ENCODE results near the gene TNFAIP8L1.

The TNFAIP8L1 gene

GRCh38 chr19:4606921-4607678 lies 32.2 kb upstream of the TNFAIP8L1 start:
- no peak for DNase-seq (ENCODE audit: low read depth)
- H3K4me3 ChIP-seq (ENCODE audit: low read depth, low read length): no peak overlapping the region

DNA sequence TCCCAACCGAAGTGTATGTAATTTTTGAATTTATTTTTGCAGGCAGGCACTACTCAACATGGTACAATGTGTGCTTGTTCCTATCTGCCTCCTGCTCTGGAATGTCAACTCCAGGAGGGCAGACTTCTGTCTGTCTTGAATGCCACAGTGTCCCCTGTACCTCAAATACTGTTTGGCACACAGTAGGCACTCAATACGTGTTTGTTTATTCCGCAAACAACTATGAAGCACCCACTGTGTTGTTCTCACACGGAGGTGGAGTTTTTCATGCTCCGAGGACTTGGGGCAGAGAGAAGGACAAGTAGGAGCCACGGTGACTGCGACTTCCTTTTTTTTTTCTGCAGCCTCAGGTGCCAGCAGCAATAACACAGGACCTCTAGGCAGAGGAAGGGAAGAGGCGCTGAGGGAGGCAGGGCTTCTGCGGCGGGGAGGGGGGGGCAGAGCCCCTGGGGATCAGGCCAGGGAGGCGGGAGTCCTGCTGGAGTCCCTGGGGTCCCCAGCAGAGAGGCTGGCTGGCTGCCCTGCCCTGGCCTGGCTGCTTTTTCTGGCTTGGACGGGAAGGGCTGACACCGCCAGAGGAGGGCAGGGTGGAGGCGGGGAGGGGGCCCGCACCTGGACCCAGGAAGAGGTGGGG lies 29.3 kb upstream of the TNFAIP8L1 start:
- no peak overlapping the region for H3K4me3 ChIP-seq (ENCODE audit: low read depth, low read length)
- DNase-seq (ENCODE audit: low read depth): no peak

DNA sequence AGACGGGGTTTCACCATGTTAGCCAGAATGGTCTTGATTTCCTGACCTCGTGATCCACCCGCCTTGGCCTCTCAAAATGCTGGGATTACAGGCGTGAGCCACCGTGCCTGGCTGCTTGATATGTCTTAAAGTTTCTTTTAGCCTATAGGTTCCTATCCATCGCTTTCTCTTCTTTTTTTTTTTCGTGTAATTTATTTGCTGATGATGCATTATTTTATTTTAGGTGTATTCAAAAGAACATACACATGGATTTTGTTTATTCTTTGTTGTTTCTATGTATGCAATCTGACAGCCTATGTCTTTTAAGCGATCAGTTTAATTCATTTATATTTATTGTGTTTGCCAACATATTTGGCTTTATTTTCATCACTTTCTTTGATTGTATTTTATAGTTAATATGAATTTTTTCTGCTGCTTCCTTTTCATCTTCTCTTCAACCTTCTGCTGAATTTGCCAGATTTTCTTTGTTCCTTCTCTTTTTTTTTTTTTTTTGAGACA lies 26.0 kb upstream of the TNFAIP8L1 start:
- no peak for DNase-seq (ENCODE audit: low read depth)

GRCh38 chr19:4618019-4618418 lies 21.3 kb upstream of the TNFAIP8L1 start:
- H3K4me3 ChIP-seq (ENCODE audit: low read depth, low read length): no peak overlapping the region
- no peak for DNase-seq (ENCODE audit: low read depth)

More for the DNA sequence above, 26.0 kb upstream of the TNFAIP8L1 start:
- H3K4me3 ChIP-seq (ENCODE audit: low read depth, low read length): no peak overlapping the region

DNA sequence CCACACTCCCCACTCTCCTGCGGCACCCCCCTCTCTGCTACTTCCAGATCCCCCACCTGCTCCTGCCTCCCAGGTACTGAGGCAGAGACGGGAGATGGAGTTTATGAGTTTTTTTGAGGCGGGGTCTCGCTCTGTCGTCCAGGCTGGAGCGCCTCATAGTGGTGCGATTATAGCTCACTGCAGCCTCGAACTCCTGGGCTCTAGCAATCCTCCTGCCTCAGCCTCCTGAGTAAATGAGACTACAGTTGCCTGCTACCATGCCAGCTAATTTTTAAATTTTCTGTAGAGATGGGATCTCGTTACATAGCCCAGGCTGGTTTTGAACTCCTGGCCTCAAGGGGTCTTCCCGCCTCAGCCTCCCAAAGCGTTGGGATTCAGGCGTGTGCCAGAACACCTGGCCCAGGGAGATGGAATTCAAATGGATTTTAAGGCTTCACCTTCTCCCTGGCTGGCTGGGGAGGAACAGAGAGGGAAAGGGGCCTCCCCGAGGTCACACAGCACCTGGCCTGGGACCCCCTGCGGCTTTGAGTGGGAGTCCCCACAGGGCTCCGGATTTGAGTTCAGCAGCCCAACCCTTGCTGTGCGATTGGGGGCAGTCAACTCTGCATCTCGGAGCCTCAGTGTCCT lies 19.5 kb upstream of the TNFAIP8L1 start:
- no peak overlapping the region for H3K4me3 ChIP-seq (ENCODE audit: low read depth, low read length)
- no peak for DNase-seq (ENCODE audit: low read depth)

GRCh38 chr19:4620675-4621074 lies 18.6 kb upstream of the TNFAIP8L1 start:
- DNase-seq (ENCODE audit: low read depth): no peak
- no peak overlapping the region for H3K4me3 ChIP-seq (ENCODE audit: low read depth, low read length)

GRCh38 chr19:4622695-4623421 lies 16.5 kb upstream of the TNFAIP8L1 start:
- H3K4me3 ChIP-seq (ENCODE audit: low read depth, low read length): no peak overlapping the region

GRCh38 chr19:4624301-4624700 lies 15.0 kb upstream of the TNFAIP8L1 start:
- no peak overlapping the region for H3K4me3 ChIP-seq (ENCODE audit: low read depth, low read length)
- no peak for DNase-seq (ENCODE audit: low read depth)

More at GRCh38 chr19:4622695-4623421, 16.5 kb upstream of the TNFAIP8L1 start:
- no peak for DNase-seq (ENCODE audit: low read depth)

GRCh38 chr19:4624733-4625362 lies 14.5 kb upstream of the TNFAIP8L1 start:
- no peak overlapping the region for H3K4me3 ChIP-seq (ENCODE audit: low read depth, low read length)
- no peak for DNase-seq (ENCODE audit: low read depth)

GRCh38 chr19:4633140-4633967 lies 6.0 kb upstream of the TNFAIP8L1 start:
- DNase-seq (ENCODE audit: low read depth): peak; percentile 68
- H3K4me3 ChIP-seq (ENCODE audit: low read depth, low read length): no peak overlapping the region

DNA sequence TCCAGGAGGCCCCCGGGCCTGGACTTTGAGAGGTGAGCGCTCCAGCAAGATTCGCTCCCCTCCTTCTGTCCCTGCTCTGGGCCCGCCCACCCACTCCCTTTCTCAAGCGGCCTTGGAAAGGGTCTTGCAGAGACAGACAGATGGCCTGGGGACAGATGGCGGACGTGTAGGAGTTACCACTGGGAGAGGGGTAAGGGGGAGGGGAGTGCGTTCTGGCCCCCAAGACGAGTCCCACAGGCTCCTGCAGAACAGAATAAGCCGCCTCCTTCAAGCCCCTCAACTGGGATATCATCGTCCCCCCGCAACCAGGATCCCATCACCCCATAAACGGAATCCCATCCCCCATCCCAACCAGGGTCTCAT lies 3.6 kb upstream of the TNFAIP8L1 start:
- peak overlapping the region; percentile 45 for H3K4me3 ChIP-seq (ENCODE audit: low read depth, low read length)
- no peak for DNase-seq (ENCODE audit: low read depth)

DNA sequence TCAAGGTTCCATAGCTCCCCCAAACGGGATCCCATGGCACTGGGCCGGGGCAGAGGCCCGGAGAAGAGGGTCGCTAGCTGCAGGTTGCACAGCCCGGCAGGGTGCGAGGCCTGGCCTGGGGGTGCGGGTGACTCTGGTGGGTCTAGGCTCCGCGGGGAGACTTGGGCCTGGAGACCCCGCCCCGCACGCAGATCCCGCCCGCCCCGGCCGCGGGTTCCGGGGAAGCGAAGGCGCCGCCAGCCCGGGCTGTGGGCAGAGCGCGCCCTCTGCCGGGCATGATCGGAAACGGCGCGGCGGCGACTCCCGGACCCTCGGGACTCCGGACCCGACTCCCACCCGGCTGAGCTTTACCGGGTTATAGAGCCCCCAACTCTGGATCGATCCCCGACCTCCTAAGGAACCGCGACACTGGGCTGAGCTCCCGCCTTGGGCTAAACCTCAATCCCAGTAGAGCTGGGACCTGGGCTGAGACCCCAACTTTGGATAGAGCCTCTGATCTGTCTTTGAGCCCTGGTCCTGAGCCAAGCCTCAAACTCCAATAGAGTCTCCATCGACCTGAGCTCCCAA lies 3.1 kb upstream of the TNFAIP8L1 start:
- DNase-seq (ENCODE audit: low read depth): no peak
- peak overlapping the region; percentile 45 for H3K4me3 ChIP-seq (ENCODE audit: low read depth, low read length)

GRCh38 chr19:4636761-4637160 lies 2.6 kb upstream of the TNFAIP8L1 start:
- DNase-seq (ENCODE audit: low read depth): no peak
- peak overlapping the region; percentile 45 for H3K4me3 ChIP-seq (ENCODE audit: low read depth, low read length)

GRCh38 chr19:4638317-4638716 lies 999 bp upstream of the TNFAIP8L1 start:
- no peak for DNase-seq (ENCODE audit: low read depth)
- H3K4me3 ChIP-seq (ENCODE audit: low read depth, low read length): no peak overlapping the region

- peak overlapping the region; percentile 79 for H3K4me3 ChIP-seq (ENCODE audit: low read depth, low read length)
- no peak for DNase-seq (ENCODE audit: low read depth)
These were observed 373 bp downstream of the TNFAIP8L1 start for GRCh38 chr19:4639531-4640246.

GRCh38 chr19:4640247-4641000 lies 1.1 kb downstream of the TNFAIP8L1 start:
- no peak for DNase-seq (ENCODE audit: low read depth)
- peak overlapping the region; percentile 79 for H3K4me3 ChIP-seq (ENCODE audit: low read depth, low read length)

GRCh38 chr19:4641132-4641531 lies 1.8 kb downstream of the TNFAIP8L1 start:
- H3K4me3 ChIP-seq (ENCODE audit: low read depth, low read length): no peak overlapping the region
- DNase-seq (ENCODE audit: low read depth): no peak
